GM19324 (cell line): ENCODE data around the gene TMEM245.
"Not testable (repeated sequence)": the region's sequence is repeated elsewhere in the genome, so short reads cannot be mapped to it uniquely, and the experiment has no call there.

ENCODE experiments used
- ATAC-seq: cut with Tn5 transposase; IDR thresholded peaks from one replicate; pipeline ENCODE4 v1.9.1; 2021; ENCODE audit warnings: mild to moderate bottlenecking, moderate library complexity; ENCODE audit not compliant: unreplicated experiment, low FRiP score

Gene TMEM245

DNA sequence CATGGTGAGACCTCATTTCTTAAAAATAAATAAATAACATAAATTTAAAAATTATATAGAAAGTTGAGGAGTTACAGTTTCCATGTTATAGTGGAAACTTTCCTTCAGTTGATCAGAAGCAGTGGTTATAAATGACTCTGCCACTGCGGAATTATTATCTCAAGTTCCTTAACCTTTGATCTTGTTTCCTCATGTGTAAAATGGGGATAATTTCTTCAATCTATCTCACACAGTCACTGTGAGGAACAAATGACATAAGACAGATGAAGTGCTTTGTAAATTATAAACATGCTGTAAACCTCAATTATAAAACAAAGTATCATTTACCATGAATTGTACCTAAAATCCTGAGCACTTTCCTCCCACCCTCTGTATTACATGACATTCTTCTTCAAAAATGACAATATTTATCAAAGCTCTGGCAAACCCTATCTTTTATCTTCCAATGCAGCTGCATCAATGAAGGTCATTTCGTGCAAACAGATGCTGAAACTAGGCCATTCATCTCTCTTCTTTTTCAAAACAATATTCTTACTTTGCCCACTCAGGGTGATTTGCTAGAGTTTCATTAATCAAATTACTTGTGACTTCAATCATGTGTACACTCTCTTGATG is 46.8 kb downstream of the TMEM245 start:
- no peak for ATAC-seq

DNA sequence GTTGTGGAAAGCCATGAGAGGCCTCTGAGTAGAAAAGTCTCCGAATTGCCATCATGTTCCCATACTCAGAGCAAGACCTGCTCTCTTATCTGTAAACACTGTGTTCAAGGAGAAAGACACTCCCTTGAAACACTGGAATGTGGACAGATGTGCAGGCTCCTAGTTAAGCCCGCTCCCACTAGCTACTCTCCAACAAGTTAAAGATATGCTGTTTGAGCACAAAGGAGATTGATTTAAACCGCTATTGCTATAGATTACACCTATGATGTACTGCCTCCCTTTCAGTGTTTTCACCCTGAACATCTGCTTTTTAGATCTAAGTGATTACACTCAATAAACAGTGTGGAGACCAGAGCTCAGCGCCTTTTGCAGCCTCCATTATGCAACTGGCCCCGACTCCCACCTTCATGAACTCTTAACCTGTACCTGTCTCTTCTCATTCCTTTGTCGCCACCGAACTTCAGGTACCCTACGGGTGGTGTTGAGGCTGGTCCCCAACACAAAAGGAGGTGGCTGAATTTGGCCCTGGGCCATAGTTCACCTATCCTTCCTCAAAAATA is 47.5 kb downstream of the TMEM245 start:
- no peak for ATAC-seq

DNA sequence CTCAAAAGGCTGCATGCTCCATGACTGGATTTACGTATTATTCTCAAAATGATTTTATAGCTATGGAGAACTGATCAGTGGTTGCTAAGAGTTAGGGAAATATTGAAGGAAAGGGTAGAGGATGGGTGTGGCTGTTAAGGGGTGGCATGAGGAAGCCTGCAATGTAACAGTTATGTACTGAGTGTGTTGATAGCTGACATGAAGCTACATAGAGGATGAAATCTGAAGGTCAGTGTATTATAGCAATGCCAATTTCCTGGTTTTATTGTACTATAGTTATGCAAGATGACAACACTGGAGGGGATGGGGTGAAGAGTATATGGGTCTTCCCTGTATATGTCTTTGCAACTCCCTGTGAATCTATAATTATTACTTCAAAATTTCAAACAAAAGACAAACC is 51.0 kb downstream of the TMEM245 start:
- ATAC-seq, result no peak

DNA sequence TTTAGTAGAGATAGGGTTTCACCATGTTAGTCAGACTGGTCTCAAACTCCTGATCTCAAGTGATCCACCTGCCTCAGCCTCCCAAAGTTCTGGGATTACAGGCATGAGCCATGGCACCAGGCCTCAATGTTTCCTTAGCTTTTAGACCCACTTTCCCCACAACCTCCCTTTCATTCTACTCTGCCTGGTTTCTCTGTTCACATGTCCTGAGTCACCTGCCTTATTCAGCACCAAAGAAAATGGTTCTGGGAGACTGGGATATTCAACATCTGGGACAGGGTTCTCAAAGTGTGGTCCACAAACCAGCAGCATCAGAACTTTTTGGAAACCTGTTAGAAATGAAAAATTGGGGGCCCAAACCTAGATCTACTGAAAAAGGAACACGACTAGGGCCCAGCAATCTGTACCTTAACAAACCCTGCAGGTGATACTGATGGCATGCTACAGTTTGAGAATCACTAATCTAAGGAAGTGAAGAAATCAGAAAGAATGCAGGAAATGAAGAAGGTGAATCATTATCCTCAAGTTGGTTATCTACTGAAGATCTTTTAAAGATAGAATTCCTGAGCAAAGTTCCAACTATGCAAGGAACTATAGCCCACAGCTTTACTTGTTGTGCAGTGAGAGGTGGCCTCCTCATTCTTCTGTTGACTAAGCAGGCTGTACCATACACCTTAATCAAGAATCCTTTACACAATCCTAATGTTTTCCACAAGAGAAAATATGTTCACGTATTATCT is 54.6 kb downstream of the TMEM245 start:
- ATAC-seq, result no peak

DNA sequence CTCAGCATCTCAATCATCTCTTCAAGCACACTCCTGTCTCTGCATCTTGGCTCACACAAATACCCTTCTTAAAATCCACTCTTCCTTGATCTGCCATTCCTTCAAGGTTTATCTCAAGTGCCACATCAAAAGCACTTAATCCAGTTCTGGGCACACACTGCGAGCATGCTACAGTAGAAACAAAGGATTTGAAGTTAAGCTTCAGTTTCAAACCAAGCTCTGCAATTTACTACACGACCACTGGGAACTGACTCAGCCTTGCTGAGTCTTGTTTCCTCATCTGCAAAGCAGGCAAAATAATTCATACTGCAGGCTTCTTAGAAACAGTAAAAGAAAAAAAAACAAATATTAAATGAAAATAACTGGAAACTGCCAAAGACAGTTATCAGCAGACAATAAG is 56.0 kb downstream of the TMEM245 start:
- ATAC-seq, result no peak

DNA sequence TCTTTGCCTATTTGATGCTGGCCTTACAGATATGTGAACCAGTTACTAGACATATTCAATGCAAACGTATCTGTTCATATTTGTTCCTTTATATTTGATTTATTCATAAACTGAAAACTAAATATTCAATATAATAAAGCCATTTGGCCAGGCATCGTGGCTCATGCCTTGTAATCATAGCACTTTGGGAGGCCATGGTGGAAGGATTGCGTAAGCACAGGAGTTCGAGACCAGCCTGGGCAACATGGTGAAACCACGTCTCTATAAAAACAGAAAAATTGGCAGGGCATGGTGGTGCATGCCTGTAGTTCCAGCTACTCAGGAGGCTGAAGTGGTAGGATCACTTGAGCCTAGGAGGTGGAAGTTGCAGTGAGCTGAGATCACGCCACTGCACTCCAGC is 57.2 kb downstream of the TMEM245 start:
- no peak for ATAC-seq

DNA sequence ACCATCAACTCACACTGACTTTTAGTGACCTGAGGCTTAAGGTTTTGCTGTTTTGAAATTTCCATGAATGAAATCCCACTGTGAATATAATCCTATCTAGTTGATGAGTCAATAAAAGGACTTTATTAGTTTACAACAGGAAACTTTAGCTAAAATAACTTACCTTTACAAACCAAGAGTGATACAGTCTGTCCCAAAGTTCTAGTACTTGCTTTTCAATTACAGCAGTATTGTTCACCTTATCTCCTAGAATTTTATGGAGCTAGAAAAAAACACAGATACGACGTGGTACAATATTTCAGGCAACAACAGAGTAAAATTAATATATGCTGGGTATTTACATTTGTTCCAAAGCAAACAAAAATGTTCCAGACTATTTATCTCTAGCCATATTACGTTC is 59.6 kb downstream of the TMEM245 start:
- ATAC-seq, result no peak

DNA sequence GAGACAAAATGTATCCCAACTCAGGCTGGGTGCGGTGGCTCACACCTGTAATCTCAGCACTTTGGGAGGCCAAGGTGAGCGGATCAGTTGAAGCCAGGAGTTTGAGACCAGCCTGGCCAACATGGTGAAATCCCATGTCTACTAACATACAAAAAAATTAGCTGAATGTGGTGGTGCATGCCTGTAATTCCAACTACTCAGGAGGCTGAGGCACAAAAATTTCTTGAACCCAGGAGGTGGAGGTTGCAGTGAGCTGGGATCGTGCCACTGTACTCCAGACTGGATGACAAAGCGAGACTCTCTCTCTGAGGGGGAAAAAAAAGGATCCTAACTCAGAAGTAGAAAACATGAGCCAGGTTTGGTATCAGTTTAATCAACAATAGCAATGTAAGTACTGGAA is 66.6 kb downstream of the TMEM245 start:
- not testable (repeated sequence) for ATAC-seq

DNA sequence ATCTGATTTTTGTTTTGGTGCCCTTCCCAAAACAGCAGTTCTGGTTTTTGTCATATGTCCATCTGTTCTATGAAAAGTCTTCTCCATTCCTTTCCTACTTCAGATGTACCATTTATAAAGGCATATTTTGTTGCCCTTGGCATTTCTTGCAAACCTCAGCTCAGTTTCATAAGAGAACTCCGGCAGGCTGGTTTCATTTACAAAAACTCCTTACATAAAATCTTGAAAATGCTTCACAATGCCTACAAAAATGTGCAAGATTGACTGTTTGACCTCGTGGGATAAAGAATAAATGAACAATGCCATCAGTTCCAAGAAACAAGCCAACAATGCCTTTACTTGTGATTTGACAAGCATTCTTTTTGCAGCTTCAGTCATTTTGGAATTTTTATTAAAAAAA is 67.3 kb downstream of the TMEM245 start:
- no peak for ATAC-seq

DNA sequence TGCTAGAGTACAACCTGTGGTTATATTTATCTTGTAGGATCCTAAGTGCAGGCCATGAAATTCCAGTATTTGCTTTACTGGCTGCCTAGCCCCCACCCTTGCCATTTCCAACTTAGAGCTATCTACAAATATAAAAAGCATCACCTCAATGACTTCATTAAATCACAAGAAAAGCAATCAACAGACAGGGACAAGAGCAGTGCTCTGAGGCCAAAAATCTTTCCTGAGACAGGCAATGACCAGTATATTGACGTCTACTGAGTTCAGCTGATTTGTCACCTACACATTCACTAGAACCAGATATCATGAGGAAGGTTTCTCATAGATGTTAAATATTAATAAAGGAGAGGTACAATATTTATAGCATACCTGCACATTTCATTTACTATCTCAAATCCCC is 68.0 kb downstream of the TMEM245 start:
- ATAC-seq, result no peak

DNA sequence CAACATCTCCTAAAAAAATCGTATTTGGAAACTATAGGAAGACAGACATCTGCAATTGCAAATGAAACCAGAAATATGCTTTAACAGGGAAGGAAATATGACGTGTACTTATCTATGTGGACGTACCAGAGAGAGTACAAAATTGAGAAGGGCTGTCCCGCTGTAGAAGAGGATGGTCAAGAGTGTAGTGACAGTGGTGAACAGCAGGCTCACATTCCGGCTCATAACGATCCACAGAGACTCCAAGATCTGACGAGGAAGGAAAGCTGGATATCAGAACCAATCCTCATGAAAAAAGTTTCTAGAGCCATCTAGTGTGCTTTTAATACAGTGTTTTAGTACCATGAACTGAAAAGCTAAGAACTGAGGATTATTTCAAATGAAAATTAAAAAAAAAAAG is 69.3 kb downstream of the TMEM245 start:
- ATAC-seq, result no peak

DNA sequence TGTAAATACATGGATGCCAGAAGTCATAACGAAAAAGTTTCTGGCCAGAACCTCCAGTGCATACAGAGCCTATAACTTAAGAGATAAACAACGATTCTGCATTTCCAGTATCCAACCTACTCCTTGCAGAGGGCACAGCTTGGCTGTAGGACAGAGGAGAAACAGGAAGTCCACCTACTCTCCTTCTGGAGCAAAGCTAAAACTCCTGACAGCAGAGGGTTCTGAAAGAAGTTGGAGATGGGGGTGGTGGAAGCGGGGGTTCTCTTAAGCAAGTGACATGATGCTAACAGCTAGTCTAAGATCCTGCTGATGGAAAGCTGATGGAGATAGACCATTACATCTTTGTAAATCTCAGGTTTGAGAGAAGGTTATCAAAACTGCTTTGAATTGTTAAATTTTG is 70.9 kb downstream of the TMEM245 start:
- no peak for ATAC-seq

DNA sequence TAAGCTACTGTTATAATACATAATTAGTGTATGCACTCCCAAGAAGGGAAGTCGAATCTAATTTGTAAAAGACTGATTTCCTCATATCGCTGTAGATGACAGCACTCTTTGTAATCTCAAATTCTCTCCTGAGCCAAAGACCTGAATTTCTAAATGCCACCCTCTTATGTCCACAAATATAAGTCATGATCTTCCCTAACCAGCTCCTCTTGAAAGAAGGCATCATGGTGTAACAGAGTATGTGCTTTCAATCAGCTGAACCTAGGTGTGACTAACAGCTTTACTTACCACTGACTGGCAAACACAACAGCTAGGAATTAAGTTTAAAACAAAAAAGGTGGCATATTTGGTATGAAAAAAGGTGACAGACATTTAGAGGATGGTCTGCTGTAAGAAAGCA is 72.5 kb downstream of the TMEM245 start:
- ATAC-seq, result no peak

DNA sequence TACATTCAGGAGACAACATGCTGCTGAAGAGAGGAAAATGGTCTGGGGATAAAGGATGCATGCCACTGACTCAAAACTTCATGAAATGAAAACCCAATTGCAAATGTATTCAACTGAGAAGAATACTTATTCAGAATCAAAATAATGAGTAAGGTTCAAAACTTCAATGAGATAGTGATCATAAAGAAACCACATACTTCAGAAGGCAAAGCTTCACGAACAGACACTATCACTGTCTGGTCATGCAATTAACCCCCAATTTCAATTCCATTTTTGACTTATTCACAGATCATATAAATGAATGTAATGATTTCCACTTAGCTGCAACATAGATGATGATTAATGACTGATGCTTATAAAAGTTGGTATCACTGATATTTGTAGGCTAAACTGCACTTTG is 73.4 kb downstream of the TMEM245 start:
- no peak for ATAC-seq

DNA sequence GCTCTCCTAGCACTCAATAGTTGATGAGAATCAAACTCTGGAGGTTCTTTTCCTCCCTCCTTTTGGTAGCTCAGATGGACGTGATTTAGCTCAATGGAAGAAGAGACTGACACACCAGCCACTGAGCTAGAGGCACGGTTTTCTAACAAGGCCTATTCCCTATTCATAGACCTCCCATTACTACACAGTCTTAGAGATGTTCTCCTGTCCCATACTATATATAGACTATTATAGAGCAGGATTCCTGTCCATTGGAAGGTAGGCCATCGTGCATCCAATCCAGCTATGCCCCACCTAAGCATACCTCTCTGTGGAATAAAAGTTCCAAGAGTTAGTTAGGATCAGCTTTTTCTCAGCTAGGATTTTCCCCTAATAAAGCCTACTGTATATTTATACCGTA is 76.2 kb downstream of the TMEM245 start:
- no peak for ATAC-seq

DNA sequence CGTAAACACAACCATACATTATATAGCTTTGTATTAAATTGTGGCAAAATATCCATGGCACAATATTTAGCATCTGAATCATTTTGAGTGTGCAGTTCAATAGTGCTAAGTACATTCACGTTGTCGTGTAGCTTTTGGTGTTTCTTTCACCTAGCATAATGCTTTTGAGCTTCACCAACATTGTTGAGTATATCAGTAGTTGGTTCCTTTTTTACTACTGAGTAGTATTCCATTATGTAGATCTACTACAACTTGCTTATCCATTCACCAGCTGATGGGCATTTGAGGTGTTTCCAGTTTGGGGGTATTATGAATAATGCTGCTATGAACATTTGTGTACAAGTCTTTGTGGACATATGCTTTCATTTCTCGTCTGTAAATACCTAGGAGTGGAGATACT is 79.2 kb downstream of the TMEM245 start:
- no peak for ATAC-seq

DNA sequence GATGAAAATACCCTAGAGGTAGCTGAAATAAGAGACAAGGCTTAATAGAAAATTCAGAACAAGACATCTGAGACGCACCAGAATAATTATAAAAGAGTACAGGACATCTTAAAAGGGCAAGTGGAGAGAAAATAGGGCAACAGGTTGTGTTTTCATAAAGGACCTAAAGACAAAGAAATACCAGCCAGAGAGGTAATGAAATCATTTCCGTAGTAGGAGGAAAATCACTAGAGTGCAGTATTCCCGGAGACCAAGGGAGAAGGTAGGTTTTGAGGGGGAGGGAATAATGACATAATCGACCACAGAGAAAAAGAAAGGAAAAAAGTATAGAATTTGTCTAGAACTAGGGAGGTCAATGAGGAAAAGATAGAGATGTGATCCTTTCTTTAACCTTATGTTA is 80.2 kb downstream of the TMEM245 start:
- ATAC-seq, result no peak

DNA sequence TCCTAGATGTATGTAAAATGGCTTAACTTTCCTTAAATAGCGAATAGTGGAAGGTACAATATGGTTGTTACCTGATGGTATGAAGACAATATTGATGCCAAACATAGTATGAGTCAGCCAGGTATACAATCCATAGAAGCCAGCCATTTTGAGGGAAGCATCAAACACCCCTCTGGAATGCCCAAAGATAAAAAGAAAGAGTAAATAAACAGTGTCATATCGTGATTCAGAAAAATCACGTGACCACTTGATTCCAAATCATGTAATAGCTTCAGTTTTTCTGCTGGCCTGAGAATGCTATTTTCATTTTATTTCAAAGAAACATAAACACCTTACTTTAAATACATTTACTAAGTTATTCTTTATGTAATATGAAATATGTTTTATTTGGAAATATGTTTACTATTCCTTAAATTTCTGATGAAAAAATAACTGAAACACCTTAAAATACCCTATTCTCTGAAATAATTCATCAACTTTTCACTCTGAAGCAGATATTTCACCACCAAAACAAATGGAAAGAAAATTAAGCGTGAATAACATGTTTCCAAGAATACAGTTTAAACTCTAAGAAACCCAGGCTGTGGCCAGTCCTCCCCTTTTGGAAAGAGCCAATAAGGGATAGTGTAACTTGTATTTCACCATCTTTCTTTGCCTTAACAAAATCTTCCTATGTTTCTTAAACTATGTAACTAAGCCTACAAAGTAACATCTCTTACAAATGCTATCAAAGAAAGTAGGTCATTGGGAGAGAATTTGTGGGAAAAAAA is 81.6 kb downstream of the TMEM245 start:
- ATAC-seq, result no peak

DNA sequence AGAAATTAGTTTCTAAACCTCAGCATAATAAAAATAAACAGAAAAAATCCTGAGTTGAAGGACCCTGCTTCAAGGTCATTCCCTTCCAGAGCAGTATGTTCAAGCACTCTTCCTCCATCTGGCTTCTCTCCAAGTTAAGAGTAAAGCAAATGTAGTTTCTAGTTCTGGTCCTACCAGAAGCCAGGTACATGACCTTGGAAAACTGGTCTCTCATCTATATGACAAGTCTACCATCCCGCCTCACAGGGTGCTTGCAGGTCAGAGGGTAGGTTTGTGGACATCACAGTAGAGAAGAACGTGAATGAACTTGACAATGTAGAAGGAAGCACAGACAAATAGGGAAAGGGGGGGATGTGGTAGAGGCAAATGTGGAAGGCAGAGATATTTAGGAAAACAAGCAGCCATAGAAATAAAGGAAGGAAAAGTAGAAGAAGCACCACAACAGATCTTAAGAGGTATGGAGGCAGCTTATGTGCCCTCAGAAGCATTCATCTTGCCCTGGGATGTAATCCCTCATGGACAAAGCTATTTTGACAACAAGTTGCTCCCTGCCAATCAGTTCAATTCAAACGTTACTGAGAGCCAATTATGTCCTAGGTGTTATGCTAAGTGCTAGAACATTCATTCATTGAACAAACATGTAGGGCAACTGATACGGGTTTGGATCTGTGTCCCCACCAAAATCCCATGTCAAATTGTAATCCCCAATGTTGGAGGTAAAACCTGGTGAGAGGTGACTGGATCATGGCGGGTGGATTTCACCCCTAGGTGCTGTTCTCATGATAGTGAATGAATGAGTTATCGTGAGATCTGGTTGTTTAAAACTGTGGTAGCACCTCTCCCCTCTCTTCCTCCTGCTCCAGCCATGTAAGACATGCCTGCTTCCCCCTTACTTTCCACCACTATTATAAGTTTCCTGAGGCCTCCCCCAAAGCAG is 82.7 kb downstream of the TMEM245 start:
- no peak for ATAC-seq

DNA sequence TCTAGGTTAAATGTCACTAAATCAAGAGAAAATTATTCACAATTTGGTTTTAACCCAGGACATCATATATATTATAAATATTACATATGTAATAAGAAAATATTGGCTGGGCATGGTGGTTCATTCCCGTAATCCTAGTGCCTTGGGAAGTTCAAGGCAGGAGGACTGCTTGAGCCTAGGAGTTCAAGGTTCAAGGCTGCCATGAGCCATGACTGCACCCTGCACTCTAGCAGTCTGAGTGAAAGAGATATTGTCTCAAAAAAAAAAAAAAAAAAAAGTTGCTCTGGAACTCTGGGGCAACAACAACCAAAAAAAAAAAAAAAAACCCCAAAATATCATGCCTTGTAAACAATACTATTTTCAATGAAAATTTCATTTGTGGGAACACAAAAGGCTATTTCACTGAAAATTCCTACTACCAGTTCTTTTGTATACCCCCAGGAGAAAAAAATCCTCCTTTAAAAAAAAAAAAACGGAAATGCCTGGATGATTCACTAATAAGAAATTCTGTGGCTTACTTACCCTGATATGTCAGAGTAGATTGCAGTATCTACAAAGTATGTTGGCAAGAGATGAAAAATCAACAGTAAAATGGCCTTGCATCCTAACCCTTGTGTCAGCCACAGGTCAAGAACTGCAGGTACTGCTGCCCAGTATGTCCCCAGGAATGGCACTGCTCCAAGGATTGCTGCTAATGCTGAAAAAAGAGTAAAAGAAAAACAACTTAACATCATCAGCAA is 83.9 kb downstream of the TMEM245 start:
- no peak for ATAC-seq
